ENCODE results near the gene GPR42.

Gene GPR42

DNA sequence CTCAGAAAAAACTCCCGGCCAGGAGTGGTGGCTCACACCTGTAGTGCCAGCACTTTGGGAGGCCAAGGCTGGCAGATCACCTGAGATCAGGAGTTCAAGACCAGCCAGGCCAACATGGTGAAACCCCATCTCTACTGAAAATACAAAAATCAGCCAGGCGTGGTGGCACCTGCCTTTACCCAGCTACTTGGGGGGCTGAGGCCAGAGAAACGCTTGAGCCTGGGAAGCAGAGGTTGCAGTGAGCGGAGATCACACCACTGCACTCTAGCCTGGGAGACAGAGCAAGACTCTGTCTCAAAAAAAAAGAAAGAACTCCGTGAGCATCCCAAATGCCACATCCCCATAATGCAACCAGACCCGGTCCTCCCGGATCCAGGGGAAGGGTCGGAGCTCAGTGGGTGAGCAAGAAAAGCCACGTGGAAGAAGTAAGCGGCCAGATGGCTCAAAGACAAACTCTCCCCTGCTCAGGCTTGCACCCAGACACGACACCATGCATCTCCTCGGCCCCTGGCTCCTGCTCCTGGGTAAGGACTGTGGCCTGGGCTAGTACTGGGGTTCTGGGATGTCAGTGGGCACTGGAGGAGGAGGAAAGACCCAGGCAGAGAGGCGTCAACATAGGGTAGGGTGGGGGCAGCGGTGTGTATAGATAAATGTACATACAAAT, 39.2 kb upstream of the GPR42 start:
- POLR2A ChIA-PET: no interaction called here
- CTCF ChIA-PET: interaction anchor here (0.7 to 6.8 kb wide), 8 partner anchors 18 to 179 kb away, joined by 3 to 40 read pairs (median 4); no protein-coding TSS in a partner anchor
- no peaks in the 10 kb centered on the region for H3K36me3 ChIP-seq (ENCODE audit: control insufficient read depth in 2 of 2, insufficient read depth in 1 of 2, low read length in 2 of 2)
- no peaks in the 10 kb centered on the region for H3K9me3 ChIP-seq (ENCODE audit: control insufficient read depth, insufficient read depth, low read depth, low read length)
- H3K4me1 ChIP-seq (ENCODE audit: control insufficient read depth, insufficient read depth, low read length): no peaks in the 10 kb centered on the region
- TF ChIP-seq, protein P1, sequence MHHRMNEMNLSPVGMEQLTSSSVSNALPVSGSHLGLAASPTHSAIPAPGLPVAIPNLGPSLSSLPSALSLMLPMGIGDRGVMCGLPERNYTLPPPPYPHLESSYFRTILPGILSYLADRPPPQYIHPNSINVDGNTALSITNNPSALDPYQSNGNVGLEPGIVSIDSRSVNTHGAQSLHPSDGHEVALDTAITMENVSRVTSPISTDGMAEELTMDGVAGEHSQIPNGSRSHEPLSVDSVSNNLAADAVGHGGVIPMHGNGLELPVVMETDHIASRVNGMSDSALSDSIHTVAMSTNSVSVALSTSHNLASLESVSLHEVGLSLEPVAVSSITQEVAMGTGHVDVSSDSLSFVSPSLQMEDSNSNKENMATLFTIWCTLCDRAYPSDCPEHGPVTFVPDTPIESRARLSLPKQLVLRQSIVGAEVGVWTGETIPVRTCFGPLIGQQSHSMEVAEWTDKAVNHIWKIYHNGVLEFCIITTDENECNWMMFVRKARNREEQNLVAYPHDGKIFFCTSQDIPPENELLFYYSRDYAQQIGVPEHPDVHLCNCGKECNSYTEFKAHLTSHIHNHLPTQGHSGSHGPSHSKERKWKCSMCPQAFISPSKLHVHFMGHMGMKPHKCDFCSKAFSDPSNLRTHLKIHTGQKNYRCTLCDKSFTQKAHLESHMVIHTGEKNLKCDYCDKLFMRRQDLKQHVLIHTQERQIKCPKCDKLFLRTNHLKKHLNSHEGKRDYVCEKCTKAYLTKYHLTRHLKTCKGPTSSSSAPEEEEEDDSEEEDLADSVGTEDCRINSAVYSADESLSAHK (tag by site-specific recombination; IDR thresholded peaks at IDR 0.05): no peak
- TF ChIP-seq, protein P2, sequence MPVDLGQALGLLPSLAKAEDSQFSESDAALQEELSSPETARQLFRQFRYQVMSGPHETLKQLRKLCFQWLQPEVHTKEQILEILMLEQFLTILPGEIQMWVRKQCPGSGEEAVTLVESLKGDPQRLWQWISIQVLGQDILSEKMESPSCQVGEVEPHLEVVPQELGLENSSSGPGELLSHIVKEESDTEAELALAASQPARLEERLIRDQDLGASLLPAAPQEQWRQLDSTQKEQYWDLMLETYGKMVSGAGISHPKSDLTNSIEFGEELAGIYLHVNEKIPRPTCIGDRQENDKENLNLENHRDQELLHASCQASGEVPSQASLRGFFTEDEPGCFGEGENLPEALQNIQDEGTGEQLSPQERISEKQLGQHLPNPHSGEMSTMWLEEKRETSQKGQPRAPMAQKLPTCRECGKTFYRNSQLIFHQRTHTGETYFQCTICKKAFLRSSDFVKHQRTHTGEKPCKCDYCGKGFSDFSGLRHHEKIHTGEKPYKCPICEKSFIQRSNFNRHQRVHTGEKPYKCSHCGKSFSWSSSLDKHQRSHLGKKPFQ (tag by site-specific recombination; IDR thresholded peaks at IDR 0.05): no peak
- TF ChIP-seq ZNF140 (tag by site-specific recombination; IDR thresholded peaks at IDR 0.05) (no peak), ZNF112 (tag by site-specific recombination; IDR thresholded peaks at IDR 0.05) (no peak)
- TF ChIP-seq, protein P3, sequence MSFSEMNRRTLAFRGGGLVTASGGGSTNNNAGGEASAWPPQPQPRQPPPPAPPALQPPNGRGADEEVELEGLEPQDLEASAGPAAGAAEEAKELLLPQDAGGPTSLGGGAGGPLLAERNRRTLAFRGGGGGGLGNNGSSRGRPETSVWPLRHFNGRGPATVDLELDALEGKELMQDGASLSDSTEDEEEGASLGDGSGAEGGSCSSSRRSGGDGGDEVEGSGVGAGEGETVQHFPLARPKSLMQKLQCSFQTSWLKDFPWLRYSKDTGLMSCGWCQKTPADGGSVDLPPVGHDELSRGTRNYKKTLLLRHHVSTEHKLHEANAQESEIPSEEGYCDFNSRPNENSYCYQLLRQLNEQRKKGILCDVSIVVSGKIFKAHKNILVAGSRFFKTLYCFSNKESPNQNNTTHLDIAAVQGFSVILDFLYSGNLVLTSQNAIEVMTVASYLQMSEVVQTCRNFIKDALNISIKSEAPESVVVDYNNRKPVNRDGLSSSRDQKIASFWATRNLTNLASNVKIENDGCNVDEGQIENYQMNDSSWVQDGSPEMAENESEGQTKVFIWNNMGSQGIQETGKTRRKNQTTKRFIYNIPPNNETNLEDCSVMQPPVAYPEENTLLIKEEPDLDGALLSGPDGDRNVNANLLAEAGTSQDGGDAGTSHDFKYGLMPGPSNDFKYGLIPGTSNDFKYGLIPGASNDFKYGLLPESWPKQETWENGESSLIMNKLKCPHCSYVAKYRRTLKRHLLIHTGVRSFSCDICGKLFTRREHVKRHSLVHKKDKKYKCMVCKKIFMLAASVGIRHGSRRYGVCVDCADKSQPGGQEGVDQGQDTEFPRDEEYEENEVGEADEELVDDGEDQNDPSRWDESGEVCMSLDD (tag by site-specific recombination; IDR thresholded peaks at IDR 0.05): no peak
- H3K4me3 ChIP-seq (ENCODE audit: low read depth, low read length): no peak overlapping the region
- H3K27ac ChIP-seq (ENCODE audit: extremely low read depth, low read depth, low read length): no peak overlapping the region

DNA sequence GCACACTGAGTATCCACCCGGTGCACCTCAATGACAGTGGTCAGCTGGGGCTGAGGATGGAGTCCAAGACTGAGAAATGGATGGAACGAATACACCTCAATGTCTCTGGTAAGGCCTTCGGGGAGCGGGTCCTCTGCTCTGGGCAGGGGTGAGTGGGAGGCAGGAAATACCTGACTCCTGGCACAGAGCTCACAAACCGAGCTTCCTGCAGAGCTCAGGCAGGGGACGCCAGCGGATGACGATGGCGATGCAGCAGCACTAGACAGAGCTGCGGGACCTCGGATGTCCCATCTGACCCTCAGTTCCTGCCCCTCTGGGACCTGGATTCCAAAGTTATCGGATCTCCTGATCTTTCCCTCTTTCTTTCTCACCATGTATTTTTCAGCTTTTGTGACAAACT, 38.1 kb upstream of the GPR42 start:
- Histone ChIP-seq H3K27ac (ENCODE audit: extremely low read depth, low read depth, low read length) (no peak overlapping the region), H3K4me3 (ENCODE audit: low read depth, low read length) (no peak overlapping the region), H3K9me3 (ENCODE audit: control insufficient read depth, insufficient read depth, low read depth, low read length) (no peaks in the 10 kb centered on the region), H3K4me1 (ENCODE audit: control insufficient read depth, insufficient read depth, low read length) (no peaks in the 10 kb centered on the region), H3K36me3 (ENCODE audit: control insufficient read depth in 2 of 2, insufficient read depth in 1 of 2, low read length in 2 of 2) (no peaks in the 10 kb centered on the region)
- POLR2A ChIA-PET: no interaction called here
- TF ChIP-seq, protein P4, sequence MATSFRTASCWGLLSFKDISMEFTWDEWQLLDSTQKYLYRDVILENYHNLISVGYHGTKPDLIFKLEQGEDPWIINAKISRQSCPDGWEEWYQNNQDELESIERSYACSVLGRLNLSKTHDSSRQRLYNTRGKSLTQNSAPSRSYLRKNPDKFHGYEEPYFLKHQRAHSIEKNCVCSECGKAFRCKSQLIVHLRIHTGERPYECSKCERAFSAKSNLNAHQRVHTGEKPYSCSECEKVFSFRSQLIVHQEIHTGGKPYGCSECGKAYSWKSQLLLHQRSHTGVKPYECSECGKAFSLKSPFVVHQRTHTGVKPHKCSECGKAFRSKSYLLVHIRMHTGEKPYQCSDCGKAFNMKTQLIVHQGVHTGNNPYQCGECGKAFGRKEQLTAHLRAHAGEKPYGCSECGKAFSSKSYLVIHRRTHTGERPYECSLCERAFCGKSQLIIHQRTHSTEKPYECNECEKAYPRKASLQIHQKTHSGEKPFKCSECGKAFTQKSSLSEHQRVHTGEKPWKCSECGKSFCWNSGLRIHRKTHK (tag by site-specific recombination; IDR thresholded peaks at IDR 0.05): no peak
- no peak for TF ChIP-seq ZNF37A (tag by site-specific recombination; IDR thresholded peaks at IDR 0.05)
- TF ChIP-seq ZNF184 (tag by site-specific recombination; IDR thresholded peaks at IDR 0.05): no peak
- no peak for TF ChIP-seq ZSCAN23 (tag by site-specific recombination; IDR thresholded peaks at IDR 0.05)
- TF ChIP-seq, protein P5, sequence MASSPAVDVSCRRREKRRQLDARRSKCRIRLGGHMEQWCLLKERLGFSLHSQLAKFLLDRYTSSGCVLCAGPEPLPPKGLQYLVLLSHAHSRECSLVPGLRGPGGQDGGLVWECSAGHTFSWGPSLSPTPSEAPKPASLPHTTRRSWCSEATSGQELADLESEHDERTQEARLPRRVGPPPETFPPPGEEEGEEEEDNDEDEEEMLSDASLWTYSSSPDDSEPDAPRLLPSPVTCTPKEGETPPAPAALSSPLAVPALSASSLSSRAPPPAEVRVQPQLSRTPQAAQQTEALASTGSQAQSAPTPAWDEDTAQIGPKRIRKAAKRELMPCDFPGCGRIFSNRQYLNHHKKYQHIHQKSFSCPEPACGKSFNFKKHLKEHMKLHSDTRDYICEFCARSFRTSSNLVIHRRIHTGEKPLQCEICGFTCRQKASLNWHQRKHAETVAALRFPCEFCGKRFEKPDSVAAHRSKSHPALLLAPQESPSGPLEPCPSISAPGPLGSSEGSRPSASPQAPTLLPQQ (tag by site-specific recombination; IDR thresholded peaks at IDR 0.05): no peak
- CTCF ChIA-PET: interaction anchor here (0.6 to 6.8 kb wide), 9 partner anchors 20 to 410 kb away, joined by 3 to 40 read pairs (median 3); partner anchors contain the start of gene USF2
